ENCODE results near the gene FOLR1.

Gene FOLR1

DNA sequence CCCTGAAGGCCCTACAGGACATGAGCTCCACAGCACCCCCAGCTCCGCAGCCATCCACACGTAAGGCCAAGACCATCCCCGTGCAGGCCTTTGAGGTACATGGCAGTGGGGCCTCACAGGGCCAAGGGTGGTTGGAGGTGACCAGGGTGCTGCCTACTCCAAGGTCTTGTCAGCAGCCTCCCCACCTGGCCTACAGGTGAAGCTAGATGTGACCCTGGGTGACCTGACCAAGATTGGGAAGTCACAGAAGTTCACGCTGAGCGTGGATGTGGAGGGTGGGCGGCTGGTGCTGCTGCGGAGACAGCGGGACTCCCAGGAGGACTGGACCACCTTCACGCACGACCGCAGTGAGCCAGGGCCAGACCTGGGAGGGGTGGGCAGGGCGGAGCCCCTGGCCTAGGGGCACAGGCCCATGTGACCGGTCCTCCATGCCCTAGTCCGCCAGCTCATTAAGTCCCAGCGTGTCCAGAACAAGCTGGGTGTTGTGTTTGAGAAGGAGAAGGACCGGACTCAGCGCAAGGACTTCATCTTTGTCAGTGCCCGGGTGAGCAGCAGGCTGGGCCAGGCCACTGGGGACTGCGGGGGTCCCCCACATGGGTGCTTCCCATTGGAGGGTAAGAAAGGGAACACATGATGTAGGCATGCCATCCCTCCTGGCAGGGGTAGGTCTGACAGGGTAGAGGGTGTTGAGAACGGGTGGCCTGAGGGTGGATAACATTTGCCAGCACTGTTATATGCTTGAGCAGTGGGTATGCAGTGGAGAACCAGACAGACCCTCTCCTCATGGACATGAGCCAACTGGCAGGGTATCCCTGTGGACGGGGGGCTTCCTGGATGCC, 38.2 kb downstream of the FOLR1 start:
- TF ChIP-seq, protein P1, sequence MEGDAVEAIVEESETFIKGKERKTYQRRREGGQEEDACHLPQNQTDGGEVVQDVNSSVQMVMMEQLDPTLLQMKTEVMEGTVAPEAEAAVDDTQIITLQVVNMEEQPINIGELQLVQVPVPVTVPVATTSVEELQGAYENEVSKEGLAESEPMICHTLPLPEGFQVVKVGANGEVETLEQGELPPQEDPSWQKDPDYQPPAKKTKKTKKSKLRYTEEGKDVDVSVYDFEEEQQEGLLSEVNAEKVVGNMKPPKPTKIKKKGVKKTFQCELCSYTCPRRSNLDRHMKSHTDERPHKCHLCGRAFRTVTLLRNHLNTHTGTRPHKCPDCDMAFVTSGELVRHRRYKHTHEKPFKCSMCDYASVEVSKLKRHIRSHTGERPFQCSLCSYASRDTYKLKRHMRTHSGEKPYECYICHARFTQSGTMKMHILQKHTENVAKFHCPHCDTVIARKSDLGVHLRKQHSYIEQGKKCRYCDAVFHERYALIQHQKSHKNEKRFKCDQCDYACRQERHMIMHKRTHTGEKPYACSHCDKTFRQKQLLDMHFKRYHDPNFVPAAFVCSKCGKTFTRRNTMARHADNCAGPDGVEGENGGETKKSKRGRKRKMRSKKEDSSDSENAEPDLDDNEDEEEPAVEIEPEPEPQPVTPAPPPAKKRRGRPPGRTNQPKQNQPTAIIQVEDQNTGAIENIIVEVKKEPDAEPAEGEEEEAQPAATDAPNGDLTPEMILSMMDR (IDR thresholded peaks at IDR 0.05; ENCODE audit: control insufficient read depth, insufficient read depth, low read depth, low read length, missing control alignments): no peak
- H3K4me3 ChIP-seq (ENCODE audit: control insufficient read depth, low read depth, low read length): no peak overlapping the region
- no peak for DNase-seq (ENCODE audit: low read depth)

DNA sequence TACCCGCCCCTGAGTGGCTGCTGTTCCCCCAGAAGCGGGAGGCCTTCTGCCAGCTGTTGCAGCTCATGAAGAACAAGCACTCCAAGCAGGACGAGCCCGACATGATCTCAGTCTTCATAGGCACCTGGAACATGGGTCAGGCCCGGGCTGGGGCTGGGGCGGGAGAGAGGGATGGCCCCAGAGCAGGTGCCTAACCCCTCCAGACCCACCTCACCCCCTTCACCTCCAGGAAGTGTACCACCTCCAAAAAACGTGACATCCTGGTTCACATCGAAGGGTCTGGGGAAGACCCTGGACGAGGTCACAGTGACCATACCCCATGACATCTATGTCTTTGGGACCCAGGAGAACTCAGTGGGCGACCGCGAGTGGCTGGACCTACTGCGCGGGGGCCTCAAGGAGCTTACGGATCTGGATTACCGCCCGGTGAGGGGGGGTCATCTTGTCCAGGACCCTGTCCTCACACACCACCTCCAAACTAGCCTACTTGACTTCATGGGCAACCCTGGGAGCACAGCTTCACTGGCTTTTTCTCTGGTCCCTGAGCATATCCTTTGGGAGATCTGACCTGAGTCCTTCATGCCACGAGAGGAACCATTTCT, 38.9 kb downstream of the FOLR1 start:
- TF ChIP-seq, protein P1 (IDR thresholded peaks at IDR 0.05; ENCODE audit: control insufficient read depth, insufficient read depth, low read depth, low read length, missing control alignments): no peak
- DNase-seq (ENCODE audit: low read depth): no peak
- no peak overlapping the region for H3K4me3 ChIP-seq (ENCODE audit: control insufficient read depth, low read depth, low read length)

DNA sequence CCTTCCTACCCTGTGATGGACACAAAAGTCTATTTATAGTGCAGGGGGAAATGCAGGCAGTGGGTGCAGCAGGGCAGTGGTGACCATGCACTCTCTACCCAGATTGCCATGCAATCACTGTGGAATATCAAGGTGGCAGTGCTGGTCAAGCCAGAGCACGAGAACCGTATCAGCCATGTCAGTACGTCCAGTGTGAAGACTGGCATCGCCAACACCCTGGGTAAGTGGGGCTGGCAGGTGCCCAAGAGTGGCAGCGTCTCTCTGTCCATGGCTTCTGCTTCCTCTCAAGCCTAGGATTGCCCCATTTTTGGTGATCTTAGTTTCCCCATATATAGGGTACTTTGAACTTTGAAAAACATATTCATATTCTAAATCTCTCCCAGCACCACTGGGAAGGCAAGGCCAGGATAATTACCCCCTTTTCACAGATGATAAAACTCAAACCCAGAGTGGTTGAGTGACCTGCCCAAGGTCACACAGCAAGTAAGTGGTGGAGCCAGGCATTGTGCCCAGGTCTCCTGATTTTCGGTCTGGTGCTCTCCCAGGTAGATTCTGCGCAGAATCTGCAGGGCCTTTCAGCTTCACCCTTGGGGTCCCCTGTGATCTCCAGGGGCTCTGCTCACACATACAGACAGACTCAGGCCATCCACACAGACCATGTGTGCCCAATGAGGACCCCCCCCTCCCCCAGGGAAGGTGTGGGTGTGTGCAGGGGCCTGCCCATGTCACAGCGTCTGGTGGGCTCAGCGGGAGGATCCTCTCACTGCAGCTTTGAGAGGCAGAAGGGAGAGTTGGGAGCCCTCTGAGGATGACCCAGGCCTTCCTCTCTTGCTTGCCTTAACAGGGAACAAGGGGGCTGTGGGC, 39.7 kb downstream of the FOLR1 start:
- H3K4me3 ChIP-seq (ENCODE audit: control insufficient read depth, low read depth, low read length): no peak overlapping the region
- DNase-seq (ENCODE audit: low read depth): no peak
- TF ChIP-seq, protein P1 (IDR thresholded peaks at IDR 0.05; ENCODE audit: control insufficient read depth, insufficient read depth, low read depth, low read length, missing control alignments): no peak

DNA sequence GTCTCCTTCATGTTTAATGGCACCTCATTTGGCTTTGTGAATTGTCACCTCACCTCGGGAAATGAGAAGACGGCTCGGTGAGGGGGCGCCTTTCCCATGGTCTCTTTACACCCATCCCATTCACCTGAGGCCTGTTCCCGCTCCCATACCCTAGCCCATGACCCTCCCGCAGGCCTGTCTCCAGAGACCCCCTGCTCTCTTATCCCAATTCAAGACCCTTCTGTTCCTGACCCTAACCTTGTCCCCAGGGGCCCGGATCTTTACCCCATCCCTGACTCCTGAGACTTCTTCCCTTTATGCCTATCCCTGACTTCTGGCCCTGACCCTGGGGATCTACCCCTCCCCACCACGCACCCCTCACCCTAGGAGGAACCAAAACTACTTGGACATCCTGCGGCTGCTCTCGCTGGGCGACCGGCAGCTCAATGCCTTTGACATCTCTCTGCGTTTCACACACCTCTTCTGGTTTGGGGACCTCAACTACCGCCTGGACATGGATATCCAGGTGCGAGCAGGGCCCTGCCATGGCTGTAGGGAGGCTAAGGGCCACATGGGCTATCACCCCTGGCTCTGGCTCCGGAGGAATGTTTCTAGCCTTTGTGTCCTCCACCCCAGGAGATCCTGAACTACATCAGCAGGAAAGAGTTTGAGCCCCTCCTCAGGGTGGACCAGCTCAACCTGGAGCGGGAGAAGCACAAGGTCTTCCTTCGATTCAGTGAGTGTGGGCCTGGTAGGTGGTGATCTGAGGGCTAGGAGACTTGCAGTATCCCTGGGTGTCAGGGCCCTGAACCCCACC, 40.5 kb downstream of the FOLR1 start:
- TF ChIP-seq, protein P1 (IDR thresholded peaks at IDR 0.05; ENCODE audit: control insufficient read depth, insufficient read depth, low read depth, low read length, missing control alignments): no peak
- H3K4me3 ChIP-seq (ENCODE audit: control insufficient read depth, low read depth, low read length): no peak overlapping the region
- DNase-seq (ENCODE audit: low read depth): no peak

DNA sequence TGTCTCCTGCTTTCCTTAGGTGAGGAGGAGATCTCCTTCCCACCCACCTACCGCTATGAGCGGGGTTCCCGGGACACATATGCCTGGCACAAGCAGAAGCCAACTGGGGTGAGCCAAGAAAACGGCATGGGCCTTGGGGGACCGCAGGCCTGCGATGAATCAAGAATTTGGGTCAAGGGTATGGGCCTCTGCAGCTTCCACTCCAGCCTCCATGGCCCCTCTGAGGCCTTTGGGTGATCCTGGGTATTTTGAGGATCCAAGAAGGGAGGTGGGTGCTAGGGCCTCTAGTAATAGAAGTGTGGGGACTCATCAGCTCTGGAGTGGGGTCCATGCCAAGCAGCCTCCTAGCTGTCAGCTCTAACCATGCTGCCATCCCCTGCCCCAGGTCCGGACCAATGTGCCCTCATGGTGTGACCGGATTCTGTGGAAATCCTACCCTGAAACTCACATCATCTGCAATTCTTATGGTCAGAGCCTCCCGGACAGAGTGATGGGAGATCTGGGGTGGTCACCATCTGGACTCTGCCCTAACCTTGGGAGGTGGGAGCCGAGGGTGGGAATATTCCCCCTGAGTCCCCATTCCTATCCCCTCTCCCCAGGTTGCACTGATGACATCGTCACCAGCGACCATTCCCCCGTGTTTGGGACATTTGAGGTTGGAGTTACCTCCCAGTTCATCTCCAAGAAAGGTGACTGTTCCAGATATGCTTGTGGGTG, 41.3 kb downstream of the FOLR1 start:
- H3K4me3 ChIP-seq (ENCODE audit: control insufficient read depth, low read depth, low read length): no peak overlapping the region
- DNase-seq (ENCODE audit: low read depth): no peak
- TF ChIP-seq, protein P1 (IDR thresholded peaks at IDR 0.05; ENCODE audit: control insufficient read depth, insufficient read depth, low read depth, low read length, missing control alignments): no peak

Measured in AG09309 (cell line).